HG03135 (cell line): ENCODE measurements around the gene KANK3.
"Not testable (repeated sequence)": the region's sequence is repeated elsewhere in the genome, so short reads cannot be mapped to it uniquely, and the experiment has no call there.

ENCODE experiments used
- ATAC-seq: cut with Tn5 transposase; IDR thresholded peaks from one replicate; pipeline ENCODE4 v1.9.1; 2021; ENCODE audit warnings: mild to moderate bottlenecking, moderate library complexity; ENCODE audit not compliant: unreplicated experiment

Gene KANK3

DNA sequence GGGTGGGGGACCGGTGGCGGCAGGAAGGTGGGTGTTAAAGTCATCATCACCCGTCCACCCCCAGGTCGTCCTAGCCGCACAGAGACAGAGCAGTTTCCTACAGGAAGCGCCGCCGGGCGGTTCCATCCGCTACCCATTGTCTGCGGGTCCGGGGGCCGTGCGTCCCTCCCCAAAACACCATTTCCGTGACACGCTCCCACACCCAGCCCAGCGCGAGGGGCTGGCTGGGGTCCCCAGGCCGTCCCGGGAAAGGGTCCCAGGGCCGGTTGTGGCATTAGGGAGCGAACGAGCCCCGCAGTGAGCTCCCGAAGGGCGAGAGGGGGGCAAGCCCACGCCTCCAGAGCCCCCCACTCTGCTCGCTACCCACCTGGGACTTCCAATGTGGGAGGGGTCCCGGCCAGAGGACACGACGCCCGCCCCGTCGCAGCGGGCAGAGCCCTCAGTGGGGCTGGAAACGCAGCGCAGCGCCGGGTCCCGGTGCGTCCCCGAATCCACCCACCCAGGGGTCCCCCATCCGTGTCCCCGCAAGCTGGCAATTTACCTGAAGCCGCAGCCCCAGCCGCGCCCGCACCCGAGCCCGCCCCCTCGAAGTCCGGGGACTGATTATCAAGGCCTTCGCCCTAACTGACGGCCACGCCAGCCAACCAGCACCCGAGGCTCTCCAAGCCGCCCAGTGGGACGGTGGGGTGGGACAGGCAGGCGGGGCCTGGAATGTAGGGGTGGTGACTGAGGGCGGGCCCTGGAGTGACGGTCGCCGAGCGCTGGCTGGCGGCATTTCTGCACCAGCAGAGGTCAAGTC, at the start of gene KANK3:
TSS of gene KANK3 (minus strand) at position 579 of the 799 bp plus-strand sequence. CDS start 5,434 bp downstream, outside the sequence.
- ATAC-seq: peak; percentile 88

DNA sequence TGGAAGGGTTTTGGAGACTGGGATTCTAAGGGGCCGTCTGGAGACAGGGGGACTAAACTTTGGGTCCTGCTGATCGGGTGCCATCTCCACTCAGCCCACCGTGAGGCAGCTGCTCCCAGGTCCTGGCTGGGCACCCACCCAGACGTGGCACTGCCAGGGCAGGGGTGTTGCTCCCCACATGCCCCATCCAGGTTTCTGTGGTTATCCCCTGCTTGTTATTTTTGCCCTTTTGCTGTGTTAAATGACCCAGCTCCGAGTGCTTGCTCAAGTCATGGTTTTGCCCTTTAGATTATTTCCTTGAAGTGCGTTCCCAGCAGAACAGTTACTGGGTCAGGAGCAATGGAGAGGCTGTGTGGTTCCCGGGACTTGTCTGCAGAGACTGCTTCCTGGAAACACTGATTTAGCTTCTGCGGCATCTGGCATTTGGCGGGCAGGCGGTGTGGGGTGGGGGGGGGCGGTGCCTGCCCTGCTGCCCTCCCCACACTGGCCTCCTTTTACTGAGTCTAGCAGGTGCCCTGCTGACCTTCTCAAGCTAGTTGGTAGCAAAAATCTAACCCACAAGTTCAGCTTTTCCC, 49.0 kb upstream of the KANK3 start:
- no peak for ATAC-seq

DNA sequence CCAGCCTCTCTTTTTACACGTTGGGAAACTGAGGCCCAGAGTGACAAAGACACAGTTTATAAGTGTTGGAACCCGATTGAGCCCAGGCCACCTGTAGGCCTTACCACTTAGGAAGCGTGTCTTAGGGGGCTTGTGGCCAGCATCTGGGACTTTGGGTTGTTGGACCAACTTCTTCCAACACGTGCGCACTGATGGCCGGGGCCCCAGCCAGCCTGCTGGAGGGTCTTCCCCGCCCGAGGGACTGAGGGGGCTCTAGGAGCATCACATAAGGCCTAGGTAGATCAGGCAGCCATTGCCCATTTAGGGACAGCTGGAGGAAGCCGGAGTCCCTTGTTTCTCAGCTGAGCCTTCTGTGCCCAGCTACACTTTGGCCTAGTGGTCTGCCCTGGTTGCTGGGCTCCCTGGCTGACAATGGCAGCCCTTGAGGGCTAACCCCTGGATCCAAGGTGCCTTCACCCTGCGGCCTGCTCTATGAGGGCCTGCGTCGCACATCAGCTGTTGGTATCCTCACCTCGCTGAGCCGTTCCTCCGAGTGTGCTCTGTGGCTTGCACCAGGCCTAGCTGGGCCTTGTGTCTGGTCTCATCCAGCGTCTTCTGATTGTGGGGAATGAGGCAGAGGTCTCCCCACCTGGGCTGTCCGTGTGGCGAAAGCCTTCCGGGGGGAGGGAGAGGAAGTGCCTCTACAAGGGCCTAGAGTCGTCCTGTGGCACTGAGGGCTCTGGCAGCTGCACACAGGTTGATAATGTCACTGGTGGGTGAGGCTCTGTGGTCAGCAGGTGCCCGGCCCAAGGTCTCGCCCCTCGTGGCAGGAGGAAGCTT, 48.3 kb upstream of the KANK3 start:
- no peak for ATAC-seq

DNA sequence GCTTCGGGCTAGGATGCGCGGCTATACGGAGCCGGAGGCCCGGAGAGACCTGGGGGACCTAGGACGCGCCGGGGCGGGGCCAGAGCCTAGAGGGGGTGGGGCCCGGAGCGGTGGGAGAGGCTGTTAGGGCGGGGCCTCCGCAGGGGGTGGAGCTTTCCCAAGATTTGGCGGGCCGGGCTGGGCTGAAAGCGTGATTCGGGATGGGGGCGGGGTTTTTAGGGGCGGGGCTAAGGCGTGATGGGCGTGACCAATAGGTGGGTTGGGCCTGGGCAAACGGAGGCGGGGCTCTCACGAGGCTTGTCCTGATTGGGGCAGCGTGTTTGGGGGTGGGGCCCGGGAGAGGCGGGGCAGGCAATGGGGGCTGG, 47.5 kb upstream of the KANK3 start:
- ATAC-seq: peak; percentile 38

DNA sequence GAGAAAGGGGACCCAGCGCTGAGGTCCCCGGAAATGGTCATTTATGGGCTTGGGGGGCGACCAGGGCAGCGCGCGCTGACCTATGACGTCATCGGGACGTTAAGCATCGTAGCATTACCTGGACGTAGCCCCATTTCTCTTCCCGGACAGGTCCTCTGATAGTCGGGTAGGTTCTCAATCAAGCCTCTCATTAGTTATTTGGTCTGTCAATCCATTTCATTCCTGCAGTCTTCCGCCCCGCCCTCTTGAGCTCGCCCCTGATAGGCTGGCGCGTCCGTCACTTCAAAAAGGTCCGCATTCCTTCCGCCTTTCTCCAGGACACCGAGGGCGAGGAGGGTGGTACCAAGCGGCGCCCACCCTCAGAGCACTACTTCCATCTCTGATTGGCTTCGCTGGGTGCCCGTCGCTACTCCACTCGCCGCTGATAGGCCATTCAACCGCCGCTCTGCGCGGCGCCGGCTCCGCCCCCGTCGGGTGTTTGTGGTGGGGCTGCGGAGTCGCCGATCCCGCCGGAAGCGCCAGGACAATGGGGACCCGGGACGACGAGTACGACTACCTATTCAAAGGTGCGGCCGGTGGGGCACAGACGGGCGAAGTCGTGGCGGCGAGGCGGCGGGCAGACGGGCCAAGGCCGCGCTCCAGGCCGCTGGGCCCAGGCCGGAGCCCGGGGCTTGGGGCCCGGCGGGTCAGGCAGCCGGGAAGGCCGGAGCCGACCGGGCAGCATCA, 47.0 kb upstream of the KANK3 start, which contains the start of gene RAB11B:
TSS of gene RAB11B (plus strand) at position 470 of the 726 bp plus-strand sequence. CDS start at position 527, 57 bp downstream.
- ATAC-seq: peak; percentile 92

DNA sequence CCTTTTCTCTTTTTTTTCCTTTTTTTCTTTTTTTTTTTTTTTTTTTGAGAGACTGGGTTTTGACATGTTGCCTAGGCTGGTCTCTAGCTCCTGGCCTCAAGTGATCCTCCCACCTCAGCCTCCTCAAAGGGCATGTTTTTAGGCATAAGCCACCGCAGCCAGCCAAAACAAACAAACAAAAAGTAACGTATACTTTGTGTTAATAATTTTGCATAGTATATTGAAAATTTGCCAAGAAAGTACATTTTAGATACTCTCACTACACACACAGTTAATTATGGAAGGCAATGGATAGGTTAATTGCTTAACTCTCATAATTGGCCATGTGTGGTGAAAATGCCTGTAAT, 45.5 kb upstream of the KANK3 start:
- ATAC-seq: no peak

DNA sequence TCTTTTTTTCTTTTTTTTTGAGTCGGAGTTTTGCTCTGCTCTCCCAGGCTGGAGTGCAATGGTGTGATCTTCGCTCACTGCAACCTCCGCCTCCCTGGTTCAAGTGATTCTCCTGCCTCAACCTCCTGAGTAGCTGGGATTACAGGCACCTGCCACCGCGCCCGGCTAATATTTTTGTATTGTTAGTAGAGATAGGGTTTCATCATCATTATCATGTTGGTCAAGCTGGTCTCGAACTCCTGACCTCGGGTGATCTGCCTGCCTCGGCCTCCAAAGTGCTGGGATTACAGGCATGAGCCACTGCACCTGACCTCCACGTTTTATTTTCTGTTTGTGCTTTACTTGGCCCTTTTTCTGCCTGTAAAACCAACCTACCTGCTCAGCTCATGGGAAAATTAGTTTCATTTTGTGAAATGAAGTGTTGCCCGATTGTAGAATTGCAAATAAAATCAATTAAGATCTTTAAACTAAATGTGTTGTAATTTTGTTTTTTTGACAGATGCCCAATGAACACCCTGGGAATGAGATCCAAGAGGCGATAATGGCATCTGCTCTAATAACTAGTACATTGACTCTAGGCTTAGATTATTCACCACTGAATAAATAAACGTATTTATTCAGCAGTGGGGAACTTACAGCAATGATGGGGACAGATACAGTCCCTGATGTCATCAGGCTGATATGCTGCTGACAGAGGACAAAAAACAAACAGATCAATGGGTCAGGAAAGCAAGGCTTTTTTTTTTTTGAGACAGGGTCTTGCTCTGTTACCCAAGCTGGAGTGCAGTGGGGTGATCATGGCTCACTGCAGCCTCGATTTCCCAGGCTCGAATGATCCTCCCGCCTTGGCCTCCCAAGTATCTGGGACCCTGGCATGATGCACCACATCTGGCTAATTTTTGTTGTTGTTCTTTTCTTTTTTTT, 44.9 kb upstream of the KANK3 start:
- ATAC-seq: no peak

DNA sequence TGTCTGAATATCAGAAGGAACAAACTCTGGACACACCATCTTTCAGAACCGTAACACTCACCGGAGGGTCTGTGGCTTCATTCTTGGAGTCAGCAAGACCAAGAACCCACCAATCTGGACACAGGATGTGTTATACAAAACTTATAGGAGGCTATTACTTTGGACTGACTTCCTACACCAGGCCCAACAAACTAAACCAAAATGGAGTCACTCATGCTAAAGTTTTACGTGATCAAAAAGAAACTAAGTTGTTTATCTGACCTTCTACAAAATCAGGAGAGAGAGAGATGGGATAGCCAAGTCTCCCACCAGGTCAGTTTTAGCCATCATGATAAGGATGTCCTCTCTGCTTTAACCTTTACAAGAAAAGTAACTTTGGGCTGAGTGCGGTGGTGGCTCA, 43.9 kb upstream of the KANK3 start:
- ATAC-seq: no peak

DNA sequence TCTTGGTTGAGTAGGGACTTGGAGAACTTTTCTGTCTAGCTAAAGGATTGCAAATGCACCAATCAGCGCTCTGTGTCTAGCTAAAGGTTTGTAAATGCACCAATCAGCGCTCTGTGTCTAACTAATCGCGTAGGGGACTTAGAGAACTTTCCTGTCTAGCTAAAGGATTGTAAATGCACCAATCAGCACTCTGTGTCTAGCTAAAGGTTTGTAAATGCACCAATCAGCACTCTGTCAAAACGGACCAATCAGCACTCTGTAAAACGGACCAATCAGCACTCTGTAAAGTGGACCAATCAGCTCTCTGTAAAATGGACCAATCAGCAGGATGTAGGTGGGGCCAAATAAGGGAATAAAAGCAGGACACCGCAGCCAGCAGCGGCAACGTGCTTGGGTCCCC, 43.4 kb upstream of the KANK3 start:
- not testable (repeated sequence) for ATAC-seq

DNA sequence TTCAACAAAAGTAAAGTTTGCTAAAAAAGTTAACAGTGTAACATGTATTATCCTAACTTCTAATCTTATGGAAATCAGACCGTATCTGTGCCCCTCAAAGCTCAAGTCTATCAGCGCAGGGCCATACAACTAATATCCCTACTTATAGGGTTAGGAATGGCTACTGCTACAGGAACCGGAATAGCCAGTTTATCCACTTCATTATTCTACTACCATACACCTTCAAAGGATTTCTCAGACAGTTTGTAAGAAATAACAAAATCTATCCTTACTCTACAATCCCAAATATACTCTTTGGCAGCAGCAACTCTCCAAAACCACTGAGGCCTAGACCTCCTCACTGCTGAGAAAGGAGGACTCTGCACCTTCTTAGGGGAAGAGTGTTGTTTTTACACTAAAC, 42.5 kb upstream of the KANK3 start:
- ATAC-seq: not testable (repeated sequence)

DNA sequence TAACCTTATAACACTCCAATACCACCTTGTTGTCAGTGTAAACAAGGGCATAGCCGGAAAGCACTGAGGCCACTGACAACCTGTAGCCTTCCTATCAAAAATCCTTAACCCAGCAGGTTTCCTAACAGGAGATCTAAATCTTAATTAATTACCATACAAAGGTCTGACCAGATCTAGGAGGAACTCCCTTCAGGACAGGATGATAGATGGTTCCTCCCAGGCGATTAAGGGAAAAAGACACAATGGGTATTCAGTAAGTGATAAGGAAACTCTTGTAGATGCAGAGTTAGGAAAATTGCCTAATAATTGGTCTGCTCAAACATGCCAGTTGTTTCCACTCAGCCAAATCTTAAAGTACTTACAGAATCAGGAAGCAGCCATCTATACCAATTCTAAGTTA, 42.0 kb upstream of the KANK3 start:
- ATAC-seq: not testable (repeated sequence)

DNA sequence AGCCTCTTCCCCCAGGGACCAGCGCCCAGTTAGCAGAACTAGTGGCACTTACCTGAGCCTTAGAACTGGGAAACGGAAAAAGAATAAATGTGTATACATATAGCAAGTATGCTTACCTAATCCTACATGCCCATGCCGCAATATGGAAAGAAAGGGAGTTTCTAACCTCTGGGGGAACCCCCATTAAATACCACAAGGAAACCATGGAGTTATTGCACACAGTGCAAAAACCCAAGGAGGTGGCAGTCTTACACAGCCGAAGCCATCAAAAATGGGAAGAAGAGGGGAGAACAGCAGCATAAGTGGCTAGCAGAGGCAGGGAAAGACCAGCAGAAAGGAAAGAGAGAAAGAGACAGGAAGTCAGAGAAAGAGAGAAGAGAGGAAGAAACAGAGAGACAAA, 41.5 kb upstream of the KANK3 start:
- ATAC-seq: not testable (repeated sequence)

DNA sequence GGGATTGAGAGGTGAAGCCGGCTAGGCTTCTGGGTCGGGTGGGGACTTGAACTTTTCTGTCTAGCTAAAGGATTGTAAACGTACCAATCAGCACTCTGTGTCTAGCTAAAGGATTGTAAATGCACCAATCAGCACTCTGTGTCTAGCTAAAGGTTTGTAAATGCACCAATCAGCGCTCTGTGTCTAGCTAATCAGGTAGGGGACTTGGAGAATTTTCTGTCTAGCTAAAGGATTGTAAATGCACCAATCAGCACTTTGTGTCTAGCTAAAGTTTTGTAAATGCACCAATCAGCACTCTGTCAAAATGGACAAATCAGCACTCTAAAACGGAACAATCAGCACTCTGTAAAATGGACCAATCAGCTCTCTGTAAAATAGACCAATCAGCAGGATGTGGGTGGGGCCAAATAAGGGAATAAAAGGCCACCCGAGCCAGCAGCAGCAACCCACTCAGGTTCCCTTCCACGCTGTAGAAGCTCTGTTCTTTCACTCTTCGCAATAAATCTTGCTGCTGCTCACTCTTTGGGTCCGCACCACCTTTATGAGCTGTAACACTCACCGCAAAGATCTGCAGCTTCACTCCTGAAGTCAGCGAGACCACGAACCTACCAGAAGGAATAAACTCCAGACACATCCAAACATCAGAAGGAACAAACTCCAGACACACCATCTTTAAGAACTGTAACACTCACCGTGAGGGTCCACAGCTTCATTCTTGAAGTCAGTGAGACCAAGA, 36.3 kb upstream of the KANK3 start:
- not testable (repeated sequence) for ATAC-seq

DNA sequence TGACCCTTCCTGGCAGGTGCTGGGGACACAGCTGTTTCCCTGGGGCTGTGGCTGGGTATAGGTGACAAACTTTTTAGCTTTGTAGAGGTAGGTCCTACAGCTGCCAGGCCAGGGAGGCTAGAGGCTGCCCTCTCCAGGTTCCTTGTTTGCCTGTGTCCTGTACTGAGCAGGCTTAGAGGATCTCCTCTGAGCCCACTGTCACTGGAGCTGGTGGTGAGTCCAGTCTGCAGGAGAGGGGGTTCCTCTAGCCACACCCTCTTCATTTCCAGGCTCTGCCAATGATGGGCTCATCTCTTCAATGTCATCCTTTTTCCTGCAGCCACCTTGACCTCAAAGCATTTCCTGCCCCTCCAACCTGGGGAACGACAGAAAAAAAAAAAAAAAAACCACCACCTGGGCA, 34.5 kb upstream of the KANK3 start:
- no peak for ATAC-seq

DNA sequence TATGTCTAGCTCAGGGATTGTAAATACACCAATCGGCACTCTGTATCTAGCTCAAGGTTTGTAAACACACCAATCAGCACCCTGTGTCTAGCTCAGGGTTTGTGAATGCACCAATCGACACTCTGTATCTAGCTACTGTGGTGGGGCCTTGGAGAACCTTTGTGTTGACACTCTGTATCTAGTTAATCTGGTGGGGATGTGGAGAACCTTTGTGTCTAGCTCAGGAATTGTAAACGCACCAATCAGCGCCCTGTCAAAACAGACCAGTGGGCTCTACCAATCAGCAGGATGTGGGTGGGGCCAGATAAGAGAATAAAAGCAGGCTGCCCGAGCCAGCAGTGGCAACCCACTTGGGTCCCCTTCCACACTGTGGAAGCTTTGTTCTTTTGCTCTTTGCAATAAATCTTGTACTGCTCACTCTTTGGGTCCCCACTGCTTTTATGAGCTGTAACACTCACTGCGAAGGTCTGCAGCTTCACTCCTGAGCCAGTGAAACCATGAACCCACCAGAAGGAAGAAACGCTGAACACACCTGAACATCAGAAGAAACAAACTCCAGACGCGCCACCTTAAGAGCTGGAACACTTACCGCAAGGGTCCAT, 33.4 kb upstream of the KANK3 start:
- not testable (repeated sequence) for ATAC-seq

DNA sequence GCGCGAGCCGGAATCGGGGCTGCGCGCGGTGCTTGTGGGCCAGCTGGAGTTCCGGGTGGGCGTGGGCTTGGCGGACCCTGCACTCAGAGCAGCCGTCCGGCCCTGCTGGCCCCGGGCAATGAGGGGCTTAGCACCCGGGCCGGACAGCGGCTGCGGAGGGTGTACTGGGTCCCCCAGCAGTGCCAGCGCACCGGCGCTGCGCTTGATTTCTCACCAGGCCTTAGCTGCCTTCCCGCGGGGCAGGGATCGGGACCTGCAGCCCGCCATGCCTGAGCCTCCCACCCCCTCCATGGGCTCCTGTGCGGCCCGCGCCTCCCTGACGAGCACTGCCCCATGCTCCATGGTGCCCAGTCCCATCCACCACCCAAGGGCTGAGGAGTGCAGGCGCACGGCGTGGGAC, 32.7 kb upstream of the KANK3 start:
- not testable (repeated sequence) for ATAC-seq

DNA sequence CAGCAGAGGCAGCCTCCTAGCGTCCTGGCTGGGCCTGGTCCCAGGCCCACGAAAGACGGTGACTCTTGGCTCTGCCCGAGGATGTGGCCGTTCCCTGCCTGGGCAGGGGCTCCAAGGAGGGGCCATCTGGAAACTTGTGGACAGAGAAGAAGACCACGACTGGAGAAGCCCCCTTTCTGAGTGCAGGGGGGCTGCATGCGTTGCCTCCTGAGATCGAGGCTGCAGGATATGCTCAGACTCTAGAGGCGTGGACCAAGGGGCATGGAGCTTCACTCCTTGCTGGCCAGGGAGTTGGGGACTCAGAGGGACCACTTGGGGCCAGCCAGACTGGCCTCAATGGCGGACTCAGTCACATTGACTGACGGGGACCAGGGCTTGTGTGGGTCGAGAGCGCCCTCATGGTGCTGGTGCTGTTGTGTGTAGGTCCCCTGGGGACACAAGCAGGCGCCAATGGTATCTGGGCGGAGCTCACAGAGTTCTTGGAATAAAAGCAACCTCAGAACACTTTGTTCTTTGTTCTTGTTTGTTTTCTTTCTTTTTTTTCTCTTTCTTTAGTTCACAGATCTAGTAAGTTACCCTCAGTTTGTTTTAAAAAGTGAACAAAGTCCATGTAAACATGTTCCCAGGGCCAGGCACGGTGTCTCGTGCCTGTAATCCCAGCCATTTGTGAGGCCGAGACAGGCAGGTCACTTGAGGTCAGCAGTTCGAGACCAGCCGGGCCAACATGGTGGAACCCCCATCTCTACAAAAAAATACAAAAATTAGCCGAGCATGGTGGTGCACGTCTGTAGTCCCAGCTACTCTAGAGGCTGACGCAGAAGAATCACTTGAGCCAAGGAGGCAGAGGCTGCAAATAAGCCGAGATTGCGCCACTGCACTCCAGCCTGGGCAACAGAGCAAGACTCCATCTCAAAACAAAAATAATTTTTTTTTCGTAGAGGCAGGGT, 31.1 kb upstream of the KANK3 start:
- ATAC-seq: no peak
